Muscle of leg (tissue), 11 donors: ENCODE data around the gene MDFI. TPM values are rescaled to one million over a fixed set of nuclear protein-coding genes. Genes with fewer than 3 reads are reported as not detected.

Experiments used
- DNase-seq: peaks from one replicate; pipeline ENCODE4 v3.0.0; 2013
- H3K27ac ChIP-seq: one replicate; pipeline ENCODE4 v1.5.1; 2013; ENCODE audit warnings: mild to moderate bottlenecking, low read length, control low read depth
- H3K27me3 ChIP-seq: one replicate; pipeline ENCODE4 v1.6.1; 2013; ENCODE audit warnings: low read length; ENCODE audit not compliant: control insufficient read depth, insufficient read depth
- H3K36me3 ChIP-seq: one replicate; pipeline ENCODE4 v1.6.1; 2013; ENCODE audit warnings: low read length; ENCODE audit not compliant: control insufficient read depth, insufficient read depth
- H3K4me1 ChIP-seq: one replicate; pipeline ENCODE4 v1.6.1; 2013; ENCODE audit warnings: low read length; ENCODE audit not compliant: control insufficient read depth, insufficient read depth
- H3K4me3 ChIP-seq: one replicate; pipeline ENCODE4 v1.5.1; 2013; ENCODE audit warnings: low read length, control low read depth
- H3K9me3 ChIP-seq: replicated peaks from 2 replicates; pipeline ENCODE4 v1.6.1; 2013; ENCODE audit warnings: low read depth, low read length; ENCODE audit not compliant: control insufficient read depth
- WGBS: methylation state at CpG from one replicate; pipeline ENCODE4 v1.1.5; 2013; ENCODE audit warnings: missing lambda C conversion rate; ENCODE audit not compliant: insufficient coverage; 5-methylcytosine and 5-hydroxymethylcytosine counted together
- polyA plus RNA-seq, 8 donors: library from polyadenylated mRNA; unstranded; fragments of 120-200 nt; gene quantifications; one replicate each; pipeline versions ENCODE4 v1.2.1 to v1.2.3, GENCODE V29; 2013; ENCODE audit warnings: inconsistent platforms in 1 of 8, low replicate concordance in 1 of 8; ENCODE audit not compliant: insufficient read length in 8 of 8, insufficient read depth in 1 of 8
- total RNA-seq: library from RNA; stranded (reverse); fragments of 120-200 nt; gene quantifications from one replicate; pipeline ENCODE4 v1.2.4, GENCODE V29; 2013

Gene MDFI
- total and polyA plus RNA-seq, 9 donors = 47.7 to 86.3 (median 77.4) TPM

DNA sequence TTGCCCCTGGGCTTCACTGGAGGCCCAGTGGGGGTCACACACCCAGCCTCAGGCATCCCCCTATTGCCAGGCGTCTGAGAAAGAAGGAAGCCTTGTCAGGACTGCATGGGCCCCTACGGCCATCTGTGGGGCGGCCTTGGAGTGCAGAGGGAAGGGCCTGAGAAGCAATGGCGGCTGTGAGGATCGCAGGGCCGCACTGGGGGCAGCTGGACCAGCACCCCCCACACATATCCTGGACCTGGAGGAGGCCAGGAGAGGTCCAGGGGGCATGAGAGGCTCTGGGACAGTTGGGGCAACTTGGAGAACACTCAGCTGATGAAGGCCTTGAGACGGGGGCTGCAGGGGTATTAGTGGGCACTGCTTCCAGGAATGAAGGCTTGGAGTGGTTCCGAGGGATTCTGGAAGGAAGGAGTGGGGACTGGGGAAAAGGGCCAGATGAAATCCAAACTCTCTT, 16.5 kb downstream of the MDFI start:
- H3K27me3 ChIP-seq = no peaks in the 10 kb centered on the region

DNA sequence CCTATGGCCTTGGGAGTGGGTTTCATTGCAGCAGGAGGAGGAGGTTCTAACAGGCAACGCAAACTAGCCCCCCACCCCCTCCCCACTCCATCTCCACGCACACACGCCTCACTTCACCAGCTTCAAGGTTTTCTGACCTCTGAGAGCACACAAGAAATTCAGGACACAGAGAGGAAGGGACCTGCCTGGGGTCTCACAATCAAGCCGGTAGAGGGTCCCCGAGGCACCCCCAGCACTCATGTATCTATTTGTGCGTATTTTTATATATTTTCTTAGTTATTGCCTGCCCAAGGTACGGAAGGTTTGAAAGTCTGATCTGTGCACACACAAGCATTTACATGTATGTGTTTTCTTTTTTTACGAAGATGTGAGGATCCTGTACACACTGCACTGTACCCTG, 16.9 kb downstream of the MDFI start:
- Histone ChIP-seq H3K27me3 (peaks cover 2% of the 10 kb centered on the region), H3K27ac (peak overlapping the region; percentile 4), H3K4me1 (peaks cover 29% of the 10 kb centered on the region), H3K4me3 (no peak overlapping the region), H3K36me3 (peaks cover 37% of the 10 kb centered on the region), H3K9me3 (no peaks in the 10 kb centered on the region)
- 100% methylated on average over 1 of the region's 8 CpGs for WGBS
- DNase-seq = no peak

More for the DNA sequence above, 16.5 kb downstream of the MDFI start:
- 23% methylated on average over 3 of the region's 8 CpGs for WGBS
- no peak overlapping the region for H3K4me3 ChIP-seq
- peak overlapping the region; percentile 4 for H3K27ac ChIP-seq
- no peaks in the 10 kb centered on the region for H3K9me3 ChIP-seq
- DNase-seq = no peak
- H3K4me1 ChIP-seq = peaks cover 32% of the 10 kb centered on the region
- H3K36me3 ChIP-seq = peaks cover 41% of the 10 kb centered on the region

- peaks cover 29% of the 10 kb centered on the region for H3K4me1 ChIP-seq
These were observed 17.4 kb downstream of the MDFI start for GRCh38 chr6:41655646-41656001.

GRCh38 chr6:41656002-41656691, 17.9 kb downstream of the MDFI start:
- Histone ChIP-seq H3K27ac (peak overlapping the region; percentile 67), H3K27me3 (peaks cover 2% of the 10 kb centered on the region), H3K36me3 (peaks cover 29% of the 10 kb centered on the region), H3K4me1 (peaks cover 29% of the 10 kb centered on the region), H3K9me3 (no peaks in the 10 kb centered on the region), H3K4me3 (no peak overlapping the region)
- DNase-seq = peak; percentile 70
- WGBS = 21% methylated on average over 11 of the region's 14 CpGs

More at GRCh38 chr6:41655646-41656001, 17.4 kb downstream of the MDFI start:
- Histone ChIP-seq H3K9me3 (no peaks in the 10 kb centered on the region), H3K27me3 (peaks cover 2% of the 10 kb centered on the region), H3K36me3 (peaks cover 34% of the 10 kb centered on the region), H3K27ac (peak overlapping the region; percentile 67), H3K4me3 (no peak overlapping the region)
- no peak for DNase-seq
- 36% methylated on average over 7 of the region's 12 CpGs for WGBS

GRCh38 chr6:41657131-41658094, 19.1 kb downstream of the MDFI start:
- Histone ChIP-seq H3K4me1 (peaks cover 29% of the 10 kb centered on the region), H3K27me3 (peaks cover 2% of the 10 kb centered on the region), H3K4me3 (no peak overlapping the region), H3K9me3 (no peaks in the 10 kb centered on the region), H3K27ac (no peak overlapping the region), H3K36me3 (peaks cover 16% of the 10 kb centered on the region)
- no peak for DNase-seq
- WGBS = 75% methylated on average over 14 of the region's 23 CpGs

GRCh38 chr6:41658636-41659035, 20.4 kb downstream of the MDFI start:
- Histone ChIP-seq H3K27ac (no peak overlapping the region), H3K27me3 (peaks cover 2% of the 10 kb centered on the region), H3K9me3 (no peaks in the 10 kb centered on the region), H3K36me3 (peaks cover 6% of the 10 kb centered on the region), H3K4me1 (peaks cover 37% of the 10 kb centered on the region), H3K4me3 (no peak overlapping the region)
- 83% methylated on average over 7 of the region's 13 CpGs for WGBS
- DNase-seq = no peak

DNA sequence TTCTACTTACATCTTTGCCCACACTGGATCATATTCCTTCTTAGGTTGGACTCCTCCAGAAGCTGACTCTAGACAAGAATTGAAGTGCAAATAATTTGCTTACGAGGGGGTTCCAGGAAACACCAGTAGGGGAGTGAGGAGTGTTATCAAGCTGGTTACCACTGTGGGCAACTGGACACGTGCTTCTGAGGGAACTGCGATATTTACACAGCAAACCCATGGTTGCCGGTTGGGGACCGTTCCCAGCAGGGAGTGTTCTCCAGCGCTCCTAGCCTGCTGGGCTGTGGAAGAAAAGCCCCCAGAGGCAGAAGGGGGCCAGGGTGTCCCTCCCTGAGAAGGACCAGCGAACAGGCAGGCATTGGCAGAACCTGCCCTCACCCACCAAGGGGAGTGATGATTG, 21.7 kb downstream of the MDFI start:
- DNase-seq = no peak
- Histone ChIP-seq H3K4me3 (no peak overlapping the region), H3K27me3 (peaks cover 2% of the 10 kb centered on the region), H3K4me1 (peaks cover 37% of the 10 kb centered on the region), H3K9me3 (no peaks in the 10 kb centered on the region), H3K27ac (no peak overlapping the region), H3K36me3 (no peaks in the 10 kb centered on the region)
- 80% methylated on average over 6 of the region's 7 CpGs for WGBS

GRCh38 chr6:41663568-41663967, 25.3 kb downstream of the MDFI start:
- Histone ChIP-seq H3K9me3 (no peaks in the 10 kb centered on the region), H3K4me3 (no peak overlapping the region), H3K27me3 (peaks cover 2% of the 10 kb centered on the region), H3K27ac (no peak overlapping the region), H3K36me3 (no peaks in the 10 kb centered on the region), H3K4me1 (peaks cover 15% of the 10 kb centered on the region)
- DNase-seq = no peak
- WGBS = 63% methylated on average over 4 of the region's 5 CpGs

DNA sequence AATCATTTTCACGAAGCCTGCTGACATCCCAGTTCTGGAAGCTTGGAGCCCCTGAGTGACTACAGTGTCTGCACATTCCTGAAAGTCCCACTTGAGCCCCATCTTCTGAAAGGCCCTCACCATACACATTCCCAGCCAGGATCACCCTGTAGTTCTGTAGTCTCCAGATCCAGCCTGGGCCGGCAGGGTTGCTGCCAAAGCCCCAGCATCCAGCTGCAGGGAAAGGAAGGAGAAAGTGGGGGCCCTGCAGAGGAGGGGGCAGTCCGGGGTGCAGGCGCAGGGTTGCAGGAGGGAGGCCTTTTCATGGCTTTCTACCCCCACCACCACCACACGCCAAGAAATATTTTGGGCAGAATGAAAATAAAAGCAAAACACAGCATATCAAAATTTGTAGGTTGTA, 26.0 kb downstream of the MDFI start:
- Histone ChIP-seq H3K4me3 (no peak overlapping the region), H3K9me3 (no peaks in the 10 kb centered on the region), H3K27ac (no peak overlapping the region), H3K4me1 (peaks cover 15% of the 10 kb centered on the region), H3K27me3 (peaks cover 2% of the 10 kb centered on the region), H3K36me3 (no peaks in the 10 kb centered on the region)
- no peak for DNase-seq
- 83% methylated on average over 1 of the region's 5 CpGs for WGBS

DNA sequence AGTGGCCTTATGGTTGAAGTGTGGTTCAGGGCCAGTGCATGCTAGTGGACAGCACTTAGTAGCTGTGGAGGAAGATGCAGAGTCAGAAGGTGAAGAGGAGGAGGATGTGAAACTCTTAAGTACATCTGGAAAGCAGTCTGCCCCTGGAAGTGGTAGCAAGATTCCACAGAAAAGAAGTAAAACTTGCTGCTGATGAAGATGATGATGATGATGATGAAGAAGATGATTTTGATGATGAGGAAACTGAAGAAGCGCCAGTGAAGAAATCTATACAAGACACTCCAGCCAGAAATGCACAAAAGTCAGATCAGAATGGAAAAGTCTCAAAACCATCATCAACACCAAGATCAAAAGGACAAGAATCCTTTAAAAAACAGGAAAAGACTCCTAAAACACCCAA, 28.9 kb downstream of the MDFI start:
- Histone ChIP-seq H3K9me3 (no peaks in the 10 kb centered on the region), H3K4me1 (peaks cover 22% of the 10 kb centered on the region), H3K27ac (no peak overlapping the region), H3K36me3 (no peaks in the 10 kb centered on the region), H3K4me3 (no peak overlapping the region), H3K27me3 (peaks cover 4% of the 10 kb centered on the region)
- WGBS = no CpG with 5 or more reads among the region's 1 CpG
- DNase-seq = no peak
